Measurements from ENCODE around the gene C22orf42. TPM values are rescaled to one million over a fixed set of nuclear protein-coding genes. Genes with fewer than 3 reads are reported as not detected.

C22orf42 gene
- total RNA-seq, 4 donors from 2014 or later, result not detected

DNA sequence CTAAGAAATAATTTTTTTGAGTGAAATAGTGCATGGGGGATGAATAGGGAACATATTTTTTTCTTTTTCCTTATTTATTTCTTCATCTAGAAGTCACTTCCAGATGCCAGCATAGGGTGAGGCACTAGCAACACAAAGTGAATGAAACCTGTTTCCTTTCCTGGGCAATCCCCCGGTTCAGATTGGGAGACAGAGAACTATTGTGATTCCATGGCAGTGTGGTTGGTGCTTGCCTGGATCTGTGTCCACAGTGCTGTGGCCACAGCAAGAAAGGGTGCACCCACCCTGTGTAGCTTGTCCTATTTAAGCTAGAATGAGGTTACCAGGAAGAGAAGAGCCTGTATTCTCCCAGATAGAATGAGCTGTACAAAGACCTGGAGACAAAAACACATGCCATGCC lies 58.4 kb downstream of the C22orf42 start:
- 38% methylated on average over 1 of the region's 1 CpG for WGBS
- Histone ChIP-seq H3K27me3 (peaks cover 5% of the 10 kb centered on the region), H3K4me1 (no peaks in the 10 kb centered on the region), H3K9me3 (no peaks in the 10 kb centered on the region), H3K27ac (no peak overlapping the region), H3K4me3 (no peak overlapping the region), H3K36me3 (no peaks in the 10 kb centered on the region)
- no peak for DNase-seq (ENCODE audit: low spot score in 2 of 2)
- TF ChIP-seq POLR2AphosphoS5 (IDR thresholded peaks at IDR 0.05) (no peak), POLR2A (IDR thresholded peaks at IDR 0.05) (no peak), EP300 (IDR thresholded peaks at IDR 0.05) (no peak)
- TF ChIP-seq, protein P1, sequence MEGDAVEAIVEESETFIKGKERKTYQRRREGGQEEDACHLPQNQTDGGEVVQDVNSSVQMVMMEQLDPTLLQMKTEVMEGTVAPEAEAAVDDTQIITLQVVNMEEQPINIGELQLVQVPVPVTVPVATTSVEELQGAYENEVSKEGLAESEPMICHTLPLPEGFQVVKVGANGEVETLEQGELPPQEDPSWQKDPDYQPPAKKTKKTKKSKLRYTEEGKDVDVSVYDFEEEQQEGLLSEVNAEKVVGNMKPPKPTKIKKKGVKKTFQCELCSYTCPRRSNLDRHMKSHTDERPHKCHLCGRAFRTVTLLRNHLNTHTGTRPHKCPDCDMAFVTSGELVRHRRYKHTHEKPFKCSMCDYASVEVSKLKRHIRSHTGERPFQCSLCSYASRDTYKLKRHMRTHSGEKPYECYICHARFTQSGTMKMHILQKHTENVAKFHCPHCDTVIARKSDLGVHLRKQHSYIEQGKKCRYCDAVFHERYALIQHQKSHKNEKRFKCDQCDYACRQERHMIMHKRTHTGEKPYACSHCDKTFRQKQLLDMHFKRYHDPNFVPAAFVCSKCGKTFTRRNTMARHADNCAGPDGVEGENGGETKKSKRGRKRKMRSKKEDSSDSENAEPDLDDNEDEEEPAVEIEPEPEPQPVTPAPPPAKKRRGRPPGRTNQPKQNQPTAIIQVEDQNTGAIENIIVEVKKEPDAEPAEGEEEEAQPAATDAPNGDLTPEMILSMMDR (IDR thresholded peaks at IDR 0.05), result no peak

Other genes starting within 250 kb of the C22orf42 start
- gene YWHAH, start 214.8 kb downstream of the C22orf42 start, total RNA-seq, result 10 to 100 TPM; 52.9 to 76.6 (median 66.4) TPM
- gene SLC5A1, start 116.0 kb downstream of the C22orf42 start, total RNA-seq, result 10 to 100 TPM; 11.1 to 31.3 (median 22.3) TPM
- gene RFPL2, start 45.8 kb upstream of the C22orf42 start, total RNA-seq, result not detected
- gene SLC5A4, start 96.0 kb upstream of the C22orf42 start, total RNA-seq, result under 1 TPM in 1 of 4 donors, not detected in 3; 0.38 TPM
- not detected for gene RFPL3, start 198.6 kb upstream of the C22orf42 start, total RNA-seq